ENCODE data around the gene ABRACL.

- TF ChIP-seq CTCF (IDR thresholded peaks at IDR 0.05; ENCODE audit: poor library complexity): no peak
- no peak for TF ChIP-seq EZH2phosphoT487 (IDR thresholded peaks at IDR 0.05; ENCODE audit: low read depth, severe bottlenecking, unreplicated experiment)
- TF ChIP-seq EZH2 (IDR thresholded peaks at IDR 0.05; ENCODE audit: borderline replicate concordance): no peak
These were observed 1.9 kb downstream of the ABRACL start for GRCh38 chr6:139030228-139030963.
